HUES48 (cell line): ENCODE data around the gene JAZF1.
A peak's percentile ranks its signal among the peaks of the same experiment; 100 is the strongest.

Source experiments
- H3K27ac ChIP-seq: one replicate; pipeline ENCODE4 v1.7.0; 2013; ENCODE audit warnings: low read depth, low read length, inconsistent platforms
- H3K27me3 ChIP-seq: 2 replicates; pipeline ENCODE4 v1.6.1; 2013; ENCODE audit warnings: mild to moderate bottlenecking, low read length; ENCODE audit not compliant: control insufficient read depth, insufficient read depth
- H3K36me3 ChIP-seq: 2 replicates; pipeline ENCODE4 v1.6.1; 2013; ENCODE audit warnings: low read length; ENCODE audit not compliant: control insufficient read depth, insufficient read depth
- H3K4me1 ChIP-seq: 2 replicates; pipeline ENCODE4 v1.6.1; 2013; ENCODE audit warnings: mild to moderate bottlenecking, low read length; ENCODE audit not compliant: control insufficient read depth, insufficient read depth
- H3K4me3 ChIP-seq: 2 replicates; pipeline ENCODE4 v1.5.1; 2013; ENCODE audit warnings: mild to moderate bottlenecking, low read depth, low read length
- H3K9ac ChIP-seq: 2 replicates; pipeline ENCODE4 v1.6.1; 2013; ENCODE audit warnings: mild to moderate bottlenecking, low read depth, low read length, moderate library complexity
- H3K9me3 ChIP-seq: 2 replicates; pipeline ENCODE4 v1.6.1; 2013; ENCODE audit warnings: low read length; ENCODE audit not compliant: control insufficient read depth, insufficient read depth

JAZF1 gene

DNA sequence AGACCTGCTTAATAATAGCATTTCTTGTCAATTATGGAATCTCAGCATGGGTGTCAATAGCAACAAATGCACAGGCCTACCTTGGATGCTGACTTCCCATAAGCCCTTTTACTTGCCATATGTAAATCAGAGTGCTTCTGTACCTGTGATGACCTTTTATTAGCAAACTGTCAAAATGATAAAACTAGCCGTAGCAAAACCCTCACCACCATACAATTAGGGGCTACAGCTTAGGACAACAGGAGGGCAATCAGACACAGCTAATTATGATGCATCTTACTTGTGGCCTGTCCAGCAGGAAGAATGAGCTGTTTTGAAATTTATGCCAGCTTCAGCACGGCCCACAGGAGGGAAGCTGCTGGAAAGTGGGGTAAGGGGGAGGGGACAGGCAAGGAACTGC, 239.1 kb downstream of the JAZF1 start:
- Histone ChIP-seq H3K9me3 (no peaks in the 10 kb centered on the region), H3K27ac (no peak overlapping the region), H3K9ac (no peak overlapping the region), H3K27me3 (no peaks in the 10 kb centered on the region), H3K4me1 (0 out of 2 replicates have a peak, but pooled peaks cover 4% of the 10 kb centered on the region), H3K36me3 (no peaks in the 10 kb centered on the region), H3K4me3 (no peak overlapping the region)

DNA sequence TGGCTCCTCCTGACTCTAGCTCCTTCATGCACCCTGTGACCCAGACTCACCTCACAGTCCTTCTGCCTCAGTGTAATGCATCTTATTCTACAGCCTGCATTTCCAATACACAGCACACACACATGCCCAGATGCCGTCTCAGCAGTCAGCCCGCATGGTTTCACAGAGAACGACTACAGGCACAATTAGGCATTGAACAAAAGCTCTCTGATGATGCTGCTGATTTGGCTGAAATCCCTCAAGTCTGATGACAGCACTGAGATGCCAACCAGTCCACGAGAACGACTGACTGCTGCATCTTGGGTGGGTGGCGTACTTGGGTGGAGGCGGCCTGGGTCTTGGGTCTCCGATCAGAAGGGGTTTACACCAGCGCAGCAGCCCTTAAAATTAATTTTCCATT, 240.3 kb downstream of the JAZF1 start:
- no peaks in the 10 kb centered on the region for H3K27me3 ChIP-seq
- H3K4me3 ChIP-seq: no peak overlapping the region
- no peaks in the 10 kb centered on the region for H3K9me3 ChIP-seq
- H3K4me1 ChIP-seq: 0 out of 2 replicates have a peak, but pooled peaks cover 4% of the 10 kb centered on the region
- H3K36me3 ChIP-seq: no peaks in the 10 kb centered on the region
- no peak overlapping the region for H3K9ac ChIP-seq
- H3K27ac ChIP-seq: no peak overlapping the region

DNA sequence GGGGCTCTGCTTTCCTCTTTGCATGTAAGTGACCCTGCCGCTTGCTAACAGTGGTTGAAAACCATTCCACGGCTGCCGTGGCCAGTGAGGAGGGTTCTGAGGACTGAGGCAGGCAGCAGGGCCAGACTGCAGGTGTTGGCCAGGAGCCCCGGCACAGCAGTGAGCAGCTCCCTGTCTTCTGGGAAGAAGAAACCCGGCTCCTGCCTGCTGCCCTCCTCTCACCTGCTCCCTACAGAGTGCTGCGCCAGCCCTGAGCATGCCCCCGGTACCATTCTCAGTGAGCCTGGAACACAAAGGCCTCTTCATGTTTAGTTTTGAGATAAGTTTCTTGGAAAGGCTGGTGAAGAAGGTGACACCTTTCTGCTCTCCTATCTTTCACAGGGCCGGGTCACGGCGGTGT, 240.7 kb downstream of the JAZF1 start:
- Histone ChIP-seq H3K4me1 (0 out of 2 replicates have a peak, but pooled peaks cover 4% of the 10 kb centered on the region), H3K4me3 (no peak overlapping the region), H3K9me3 (no peaks in the 10 kb centered on the region), H3K36me3 (no peaks in the 10 kb centered on the region), H3K27ac (no peak overlapping the region), H3K9ac (no peak overlapping the region), H3K27me3 (no peaks in the 10 kb centered on the region)

DNA sequence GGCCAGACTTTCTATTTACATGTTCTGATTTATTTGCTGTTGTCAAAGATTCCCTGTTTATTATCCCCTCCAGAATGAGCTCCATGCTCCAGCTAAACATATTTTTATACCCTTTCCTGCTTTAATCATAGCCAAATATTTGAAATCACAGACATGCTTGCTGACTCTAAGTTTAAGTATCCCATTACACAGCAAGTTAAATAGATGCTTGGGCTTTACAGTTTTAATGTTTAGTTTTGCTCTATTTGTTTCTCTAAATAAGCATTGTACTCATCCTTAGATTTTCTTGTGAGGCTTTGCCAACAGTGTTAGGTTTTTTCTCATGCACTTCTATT, 243.9 kb downstream of the JAZF1 start:
- no peaks in the 10 kb centered on the region for H3K36me3 ChIP-seq
- peaks cover 19% of the 10 kb centered on the region for H3K4me1 ChIP-seq
- no peak overlapping the region for H3K9ac ChIP-seq
- H3K27ac ChIP-seq: no peak overlapping the region
- H3K4me3 ChIP-seq: no peak overlapping the region
- H3K9me3 ChIP-seq: no peaks in the 10 kb centered on the region
- no peaks in the 10 kb centered on the region for H3K27me3 ChIP-seq

DNA sequence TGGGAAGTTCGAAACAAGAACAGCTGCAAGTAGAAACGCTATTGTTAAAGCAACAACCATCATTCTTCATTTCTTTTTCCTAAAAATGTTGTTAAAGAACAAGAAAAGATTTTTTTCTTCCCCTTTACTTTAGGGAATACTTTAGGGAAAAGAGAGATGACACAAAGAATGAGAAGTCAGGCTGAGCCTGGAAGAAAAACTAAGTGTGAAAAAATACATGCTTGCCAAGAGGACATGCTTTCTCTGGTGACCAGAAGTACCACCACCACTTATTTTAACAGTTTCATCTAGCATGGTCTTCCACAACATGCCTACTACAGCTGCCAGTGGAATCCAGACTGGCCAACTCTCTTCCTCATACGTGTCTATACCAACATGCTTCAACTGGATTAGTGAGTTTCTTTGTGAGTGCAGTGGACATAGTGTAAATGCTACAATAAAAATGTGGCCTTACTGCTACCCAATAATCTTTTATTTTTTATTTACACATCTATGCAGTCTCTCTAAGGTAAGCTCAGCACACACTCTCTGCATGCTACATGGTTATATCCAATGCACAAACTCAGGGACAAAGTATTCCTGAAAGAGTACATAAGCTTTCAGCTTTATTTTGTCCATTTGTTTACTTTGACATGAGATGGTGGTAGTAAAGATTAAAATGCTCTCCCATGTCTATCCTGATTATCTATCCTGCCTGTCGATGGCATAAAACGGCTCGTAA, 244.4 kb downstream of the JAZF1 start:
- Histone ChIP-seq H3K4me1 (peaks cover 19% of the 10 kb centered on the region), H3K27ac (no peak overlapping the region), H3K27me3 (no peaks in the 10 kb centered on the region), H3K9ac (no peak overlapping the region), H3K36me3 (no peaks in the 10 kb centered on the region), H3K9me3 (no peaks in the 10 kb centered on the region), H3K4me3 (no peak overlapping the region)

DNA sequence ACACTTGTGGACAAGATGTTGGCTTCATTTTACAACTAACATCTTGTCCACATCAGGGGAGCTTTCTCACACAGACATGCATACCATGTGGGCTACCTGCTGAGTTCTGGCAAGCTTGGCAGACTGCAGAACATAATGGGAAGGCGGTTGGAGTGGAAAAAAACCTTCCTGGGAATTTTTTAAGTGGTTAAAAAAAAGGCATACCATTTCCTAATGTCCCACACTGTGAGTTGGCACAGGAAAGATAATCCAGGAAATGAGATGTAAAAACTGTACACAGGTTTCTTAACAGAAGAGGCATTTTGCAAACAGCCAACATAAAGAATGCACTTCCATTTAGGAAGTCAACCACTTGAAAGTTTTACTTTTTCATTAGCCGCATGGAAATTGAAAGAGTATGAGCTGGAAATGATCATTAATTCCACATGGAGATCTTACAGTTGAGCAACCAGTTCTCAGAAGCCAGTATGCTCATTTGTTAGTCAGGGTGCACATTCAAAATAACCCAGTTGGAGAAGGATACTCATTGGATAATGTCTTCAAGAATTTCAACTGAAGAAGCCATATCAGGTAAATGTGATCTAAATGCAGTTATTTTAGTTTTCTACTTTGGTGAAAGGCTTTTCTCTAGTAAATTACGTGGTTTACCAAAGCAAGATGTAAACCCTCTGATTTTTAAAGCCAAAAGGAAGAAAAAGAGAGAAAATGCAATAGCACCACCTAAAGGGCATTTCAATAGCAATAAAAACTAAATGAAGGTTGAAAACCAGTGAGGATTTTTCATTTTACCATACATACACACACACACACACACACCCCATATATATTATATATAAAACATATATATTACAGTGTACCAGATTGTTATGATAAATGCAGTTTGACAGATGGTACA, 246.7 kb downstream of the JAZF1 start:
- no peaks in the 10 kb centered on the region for H3K9me3 ChIP-seq
- no peak overlapping the region for H3K4me3 ChIP-seq
- no peaks in the 10 kb centered on the region for H3K27me3 ChIP-seq
- H3K9ac ChIP-seq: no peak overlapping the region
- peak overlapping the region; percentile 54 for H3K27ac ChIP-seq
- no peaks in the 10 kb centered on the region for H3K36me3 ChIP-seq
- H3K4me1 ChIP-seq: peaks cover 19% of the 10 kb centered on the region

DNA sequence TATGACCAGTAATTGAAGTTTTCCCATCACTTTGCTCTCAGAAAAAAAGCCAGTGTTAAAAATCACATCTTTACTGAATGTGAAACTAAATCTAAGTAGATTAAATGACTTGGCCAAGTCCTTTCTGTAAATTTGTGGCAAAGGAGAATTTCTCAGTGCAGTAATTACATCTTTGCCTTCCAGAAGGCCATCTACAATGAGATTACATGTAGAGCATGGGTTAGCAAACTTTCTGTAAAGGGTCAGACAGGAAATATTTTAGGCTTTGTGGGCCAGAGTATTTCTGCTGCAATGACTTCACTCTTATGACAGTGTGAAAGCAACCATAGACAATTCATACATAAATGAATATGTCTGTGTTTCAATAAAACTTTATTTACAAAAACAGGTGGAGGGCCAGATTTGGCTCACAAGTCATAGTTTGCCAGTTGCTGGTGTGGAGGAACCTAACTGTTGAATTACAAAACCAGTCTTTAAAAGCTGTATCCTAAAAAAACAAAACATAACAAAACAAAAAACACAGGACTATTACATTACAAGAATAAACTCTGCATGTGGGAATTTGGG, 249.6 kb downstream of the JAZF1 start:
- Histone ChIP-seq H3K4me1 (peaks cover 15% of the 10 kb centered on the region), H3K36me3 (no peaks in the 10 kb centered on the region), H3K9ac (no peak overlapping the region), H3K4me3 (no peak overlapping the region), H3K9me3 (no peaks in the 10 kb centered on the region), H3K27ac (no peak overlapping the region), H3K27me3 (no peaks in the 10 kb centered on the region)

DNA sequence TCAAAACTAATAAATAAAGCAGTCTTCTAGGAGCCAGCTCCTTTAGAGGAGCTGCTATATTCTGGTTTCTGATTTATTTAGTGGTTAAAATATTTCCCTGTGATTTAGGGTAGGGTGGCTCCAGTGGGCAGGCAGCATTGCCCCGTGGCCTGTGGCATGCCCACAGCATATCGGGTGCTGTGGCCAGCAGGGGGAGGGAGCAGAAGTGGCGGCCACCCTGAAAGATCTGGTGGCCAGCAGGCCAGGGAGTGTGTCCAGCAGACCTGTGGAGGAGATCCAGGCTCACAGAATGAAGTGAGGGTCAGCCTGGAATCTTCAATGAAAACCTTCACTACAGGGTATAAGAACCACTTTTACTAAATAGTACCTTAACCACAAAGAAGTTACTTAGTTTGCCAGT, 251.5 kb downstream of the JAZF1 start:
- Histone ChIP-seq H3K27ac (no peak overlapping the region), H3K9ac (no peak overlapping the region), H3K4me3 (no peak overlapping the region), H3K9me3 (no peaks in the 10 kb centered on the region), H3K4me1 (peaks cover 14% of the 10 kb centered on the region), H3K27me3 (no peaks in the 10 kb centered on the region), H3K36me3 (no peaks in the 10 kb centered on the region)

DNA sequence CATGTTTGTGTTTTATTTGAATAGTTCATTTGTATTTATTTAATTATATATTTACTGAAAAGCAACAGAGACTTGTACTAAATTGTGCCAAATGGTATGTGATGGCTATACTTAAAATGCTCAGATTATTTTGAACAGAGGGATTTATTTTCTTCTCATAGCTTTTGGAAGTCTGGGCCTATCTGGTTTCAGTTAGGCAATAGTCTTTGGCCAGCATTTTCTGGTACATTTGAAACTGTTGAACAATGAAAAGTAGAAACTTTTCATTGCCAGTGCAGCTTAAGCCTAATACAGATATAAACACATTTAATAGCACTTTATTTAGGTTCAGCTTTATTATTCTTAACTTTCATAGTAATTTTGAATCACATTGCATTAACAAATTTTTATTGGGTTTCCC, 252.6 kb downstream of the JAZF1 start:
- Histone ChIP-seq H3K4me1 (peaks cover 9% of the 10 kb centered on the region), H3K27me3 (no peaks in the 10 kb centered on the region)

DNA sequence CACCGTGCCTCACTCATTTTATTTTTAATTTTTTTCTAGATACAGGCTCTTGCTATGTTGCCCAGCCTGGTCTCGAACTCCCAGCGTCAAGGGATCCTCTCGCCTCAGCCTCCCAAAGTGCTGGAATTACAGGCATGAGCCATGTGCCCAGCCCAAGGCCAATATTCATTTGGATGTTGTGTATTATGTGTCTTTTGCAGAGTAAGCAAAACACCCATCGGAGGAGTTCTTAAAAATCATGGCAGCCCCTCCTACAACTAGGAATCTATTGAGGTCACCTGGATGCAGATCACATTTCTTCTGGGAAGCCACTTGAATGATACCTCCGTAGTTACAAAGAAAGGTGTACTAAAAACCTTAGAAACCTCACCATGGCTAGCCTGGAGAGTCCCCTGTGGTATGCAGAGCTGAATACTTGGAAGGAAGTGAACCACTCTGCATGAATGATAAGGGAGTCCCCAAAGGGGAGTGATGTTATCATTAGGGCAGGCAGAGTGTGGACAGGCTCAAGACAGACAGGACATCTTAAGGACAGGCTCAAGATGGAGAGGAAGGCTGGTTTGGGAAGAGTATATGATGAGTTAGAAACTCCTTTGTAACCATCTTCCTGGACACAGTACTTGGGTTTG, 254.9 kb downstream of the JAZF1 start:
- H3K9ac ChIP-seq: no peak overlapping the region
- H3K27ac ChIP-seq: no peak overlapping the region
- peaks cover 14% of the 10 kb centered on the region for H3K4me1 ChIP-seq

More for the DNA sequence above, 252.6 kb downstream of the JAZF1 start:
- no peak overlapping the region for H3K9ac ChIP-seq
- H3K4me3 ChIP-seq: no peak overlapping the region
- no peaks in the 10 kb centered on the region for H3K9me3 ChIP-seq
- no peaks in the 10 kb centered on the region for H3K36me3 ChIP-seq
- no peak overlapping the region for H3K27ac ChIP-seq

DNA sequence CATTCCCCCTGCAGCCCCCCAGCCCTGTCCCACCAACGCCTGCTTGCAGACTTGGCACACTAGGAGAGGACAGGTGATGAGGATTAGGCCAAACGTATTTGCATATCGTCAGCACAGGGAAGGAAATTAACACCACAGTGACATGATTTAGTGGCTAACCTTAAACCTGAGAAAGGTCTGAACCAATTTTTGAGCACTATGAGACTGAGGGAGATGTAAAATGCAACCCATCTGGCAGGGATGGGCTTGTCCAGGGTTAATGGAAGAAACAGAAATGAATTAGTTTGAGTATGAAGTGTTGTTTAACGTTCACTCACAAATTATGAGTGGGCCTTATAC, 257.0 kb downstream of the JAZF1 start:
- H3K4me1 ChIP-seq: peaks cover 24% of the 10 kb centered on the region
- no peak overlapping the region for H3K9ac ChIP-seq
- H3K9me3 ChIP-seq: no peaks in the 10 kb centered on the region
- H3K36me3 ChIP-seq: no peaks in the 10 kb centered on the region
- no peak overlapping the region for H3K4me3 ChIP-seq
- H3K27me3 ChIP-seq: no peaks in the 10 kb centered on the region
- no peak overlapping the region for H3K27ac ChIP-seq

More for the DNA sequence above, 254.9 kb downstream of the JAZF1 start:
- no peaks in the 10 kb centered on the region for H3K9me3 ChIP-seq
- H3K27me3 ChIP-seq: no peaks in the 10 kb centered on the region
- no peaks in the 10 kb centered on the region for H3K36me3 ChIP-seq
- H3K4me3 ChIP-seq: no peak overlapping the region
